AG10803 (cell line): ENCODE results near the gene RGL2.

ENCODE experiments used
- DNase-seq: peaks from one replicate; pipeline ENCODE4 v3.0.0; 2010; ENCODE audit warnings: low read depth
- H3K4me3 ChIP-seq: 2 replicates; pipeline ENCODE4 v1.5.1; 2011; ENCODE audit warnings: mild to moderate bottlenecking, low read length, control low read depth
- TF ChIP-seq, protein P1 (sequence below): conservative IDR thresholded peaks from 2 replicates; pipeline ENCODE4 v1.5.1; 2011; ENCODE audit warnings: mild to moderate bottlenecking, low read length, control low read depth, inconsistent platforms

Gene RGL2

DNA sequence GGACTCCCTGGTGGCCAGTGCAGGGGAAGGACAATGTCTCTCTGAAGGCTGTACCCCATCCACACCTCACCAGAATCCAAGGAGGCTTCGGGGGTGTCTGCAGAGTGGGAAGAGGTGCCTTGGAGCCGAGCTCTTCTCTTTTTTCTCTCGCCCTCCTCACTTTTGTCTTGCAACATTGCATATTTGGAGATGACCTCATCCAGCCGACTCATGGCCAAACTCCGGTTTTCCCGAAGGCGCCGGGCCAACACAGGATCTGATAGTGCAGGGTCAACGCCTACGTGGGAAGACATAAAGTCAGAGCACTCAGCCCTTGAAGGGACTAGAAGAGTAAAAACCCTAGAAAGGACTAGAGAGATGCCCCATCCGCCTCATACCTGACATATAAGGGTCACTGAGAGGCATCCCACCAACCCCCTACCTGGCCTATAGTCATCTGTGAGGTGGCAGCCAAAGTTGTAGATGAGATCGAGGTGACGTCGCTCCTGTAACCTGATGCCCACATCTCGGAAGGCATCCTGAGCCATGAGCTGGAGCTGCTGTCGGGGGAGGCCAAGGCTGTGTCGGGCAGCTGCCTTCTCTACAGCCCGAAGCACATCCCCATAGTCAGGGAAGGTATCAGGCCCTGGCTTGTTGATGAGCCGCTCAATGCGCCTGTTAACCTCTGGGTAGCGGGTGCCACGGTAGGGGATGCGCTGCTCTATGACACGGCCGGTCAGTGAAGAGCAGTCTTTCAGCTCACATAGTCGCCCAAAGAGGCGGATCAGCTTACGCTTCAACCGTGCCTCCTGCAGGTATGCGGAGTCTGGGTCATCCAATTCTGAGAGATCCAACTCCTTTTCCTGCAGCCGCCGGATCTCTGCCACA lies 21.8 kb upstream of the RGL2 start:
- DNase-seq, result peak; percentile 28
- TF ChIP-seq, protein P1, sequence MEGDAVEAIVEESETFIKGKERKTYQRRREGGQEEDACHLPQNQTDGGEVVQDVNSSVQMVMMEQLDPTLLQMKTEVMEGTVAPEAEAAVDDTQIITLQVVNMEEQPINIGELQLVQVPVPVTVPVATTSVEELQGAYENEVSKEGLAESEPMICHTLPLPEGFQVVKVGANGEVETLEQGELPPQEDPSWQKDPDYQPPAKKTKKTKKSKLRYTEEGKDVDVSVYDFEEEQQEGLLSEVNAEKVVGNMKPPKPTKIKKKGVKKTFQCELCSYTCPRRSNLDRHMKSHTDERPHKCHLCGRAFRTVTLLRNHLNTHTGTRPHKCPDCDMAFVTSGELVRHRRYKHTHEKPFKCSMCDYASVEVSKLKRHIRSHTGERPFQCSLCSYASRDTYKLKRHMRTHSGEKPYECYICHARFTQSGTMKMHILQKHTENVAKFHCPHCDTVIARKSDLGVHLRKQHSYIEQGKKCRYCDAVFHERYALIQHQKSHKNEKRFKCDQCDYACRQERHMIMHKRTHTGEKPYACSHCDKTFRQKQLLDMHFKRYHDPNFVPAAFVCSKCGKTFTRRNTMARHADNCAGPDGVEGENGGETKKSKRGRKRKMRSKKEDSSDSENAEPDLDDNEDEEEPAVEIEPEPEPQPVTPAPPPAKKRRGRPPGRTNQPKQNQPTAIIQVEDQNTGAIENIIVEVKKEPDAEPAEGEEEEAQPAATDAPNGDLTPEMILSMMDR, result no peak
- no peak overlapping the region for H3K4me3 ChIP-seq

DNA sequence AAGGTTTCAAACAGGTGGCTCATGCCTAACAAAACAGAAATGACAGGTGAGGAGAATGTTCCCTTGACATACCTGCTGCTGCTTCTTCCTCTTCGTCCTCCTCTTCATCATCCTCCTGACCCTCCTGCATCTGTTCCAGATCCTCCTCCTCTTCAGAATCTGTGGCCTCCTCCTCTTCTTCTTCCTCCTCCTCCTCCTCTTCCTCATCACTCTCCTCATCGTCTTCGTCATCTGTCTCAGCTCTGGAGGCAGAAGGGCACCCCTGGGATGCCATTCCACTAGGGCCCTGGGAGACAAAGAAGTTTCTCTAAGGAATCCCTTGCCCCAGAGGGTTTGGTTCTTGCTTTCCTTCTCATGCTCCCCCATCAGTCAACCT lies 21.2 kb upstream of the RGL2 start:
- H3K4me3 ChIP-seq, result no peak overlapping the region
- TF ChIP-seq, protein P1, result no peak
- no peak for DNase-seq

DNA sequence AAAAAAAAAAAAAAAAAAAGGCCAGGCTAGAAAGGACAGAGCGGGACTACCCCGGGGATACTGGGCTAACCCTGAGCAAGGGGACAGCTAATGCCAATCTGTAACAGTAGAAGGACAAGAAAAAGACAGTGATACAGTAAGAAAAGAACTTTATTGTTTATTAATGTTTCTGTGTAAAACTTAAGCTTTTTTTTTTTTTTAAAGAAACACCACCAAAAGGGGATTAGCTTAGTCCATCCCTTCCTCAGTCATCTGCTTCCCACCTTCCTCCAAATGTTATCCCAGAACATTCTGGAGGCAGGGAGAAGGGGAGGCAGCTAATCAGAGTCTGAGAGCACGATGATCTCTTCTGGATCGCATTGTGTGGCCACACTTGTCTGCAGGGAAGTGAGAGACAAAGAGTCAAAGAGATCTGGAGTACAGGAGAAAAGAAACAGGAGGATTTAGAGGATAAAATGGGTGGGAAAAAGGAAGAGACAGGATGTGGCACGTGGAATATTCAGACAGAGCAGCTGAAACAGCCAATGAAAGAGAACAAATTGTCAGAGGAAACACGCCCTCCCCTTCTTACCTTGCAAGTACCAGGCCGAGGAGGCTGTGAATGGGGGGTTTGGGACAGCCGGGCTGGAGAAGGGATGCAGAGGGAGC lies 19.8 kb upstream of the RGL2 start:
- DNase-seq, result no peak
- peak overlapping the region; percentile 79 for H3K4me3 ChIP-seq
- TF ChIP-seq, protein P1, result no peak

DNA sequence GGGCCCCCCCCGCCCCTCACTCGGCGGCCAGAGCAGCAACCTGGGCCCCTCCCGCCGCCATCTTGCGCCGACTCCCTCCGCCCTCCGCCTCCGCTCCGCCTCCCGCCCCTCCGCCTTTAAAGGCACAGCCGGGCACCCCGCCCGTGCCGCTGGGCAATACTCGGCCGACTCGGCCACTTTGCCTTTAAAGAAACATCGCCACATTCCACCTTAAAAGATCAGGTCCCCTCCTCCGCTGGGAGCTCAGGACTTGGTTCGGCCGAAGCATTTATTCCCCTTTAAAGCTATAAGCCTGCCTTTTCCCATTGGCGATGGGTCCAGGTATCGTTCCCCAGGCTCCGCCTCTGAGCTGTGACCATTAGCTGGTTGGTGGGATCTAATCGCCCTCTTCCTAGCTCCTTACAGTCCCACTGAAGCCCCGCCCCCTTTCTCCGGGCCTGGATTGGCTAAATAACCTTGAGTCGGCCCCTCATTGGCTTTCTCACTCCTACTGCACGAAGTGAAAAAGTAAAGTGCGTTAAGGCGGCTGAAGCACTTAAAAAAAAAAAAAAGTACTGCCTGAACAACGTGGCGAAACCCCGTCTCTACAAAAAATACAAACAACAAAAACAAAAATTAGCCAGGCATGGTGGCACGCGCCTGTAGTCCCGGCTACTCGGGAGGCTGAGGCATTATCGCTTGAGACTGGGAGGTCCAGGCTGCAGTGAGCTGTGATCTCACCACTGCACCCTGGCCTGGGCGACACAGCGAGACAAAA lies 19.1 kb upstream of the RGL2 start, which contains the start of gene ZBTB22:
ZBTB22 (minus strand) TSS at position 76 of the 757 bp plus-strand sequence. CDS start 828 bp downstream, outside the sequence.
- TF ChIP-seq, protein P1, result no peak
- H3K4me3 ChIP-seq, result peak within 1 kb of the TSS; percentile 79
- peak; percentile 99 for DNase-seq

DNA sequence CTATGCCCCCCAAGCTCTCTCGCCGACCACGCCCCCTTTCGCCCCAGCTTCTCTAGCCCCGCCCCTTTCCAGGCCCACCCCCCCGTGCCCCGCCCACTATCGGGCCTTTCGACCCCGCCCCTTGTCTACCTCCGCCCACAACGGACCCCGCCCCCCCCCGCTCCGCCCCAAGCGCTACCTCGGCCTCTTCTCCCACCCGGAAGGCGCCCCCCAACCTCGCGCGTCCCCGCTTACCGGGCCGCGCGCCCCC lies 18.6 kb upstream of the RGL2 start:
- H3K4me3 ChIP-seq, result peak overlapping the region; percentile 79
- no peak for DNase-seq
- TF ChIP-seq, protein P1, result no peak

DNA sequence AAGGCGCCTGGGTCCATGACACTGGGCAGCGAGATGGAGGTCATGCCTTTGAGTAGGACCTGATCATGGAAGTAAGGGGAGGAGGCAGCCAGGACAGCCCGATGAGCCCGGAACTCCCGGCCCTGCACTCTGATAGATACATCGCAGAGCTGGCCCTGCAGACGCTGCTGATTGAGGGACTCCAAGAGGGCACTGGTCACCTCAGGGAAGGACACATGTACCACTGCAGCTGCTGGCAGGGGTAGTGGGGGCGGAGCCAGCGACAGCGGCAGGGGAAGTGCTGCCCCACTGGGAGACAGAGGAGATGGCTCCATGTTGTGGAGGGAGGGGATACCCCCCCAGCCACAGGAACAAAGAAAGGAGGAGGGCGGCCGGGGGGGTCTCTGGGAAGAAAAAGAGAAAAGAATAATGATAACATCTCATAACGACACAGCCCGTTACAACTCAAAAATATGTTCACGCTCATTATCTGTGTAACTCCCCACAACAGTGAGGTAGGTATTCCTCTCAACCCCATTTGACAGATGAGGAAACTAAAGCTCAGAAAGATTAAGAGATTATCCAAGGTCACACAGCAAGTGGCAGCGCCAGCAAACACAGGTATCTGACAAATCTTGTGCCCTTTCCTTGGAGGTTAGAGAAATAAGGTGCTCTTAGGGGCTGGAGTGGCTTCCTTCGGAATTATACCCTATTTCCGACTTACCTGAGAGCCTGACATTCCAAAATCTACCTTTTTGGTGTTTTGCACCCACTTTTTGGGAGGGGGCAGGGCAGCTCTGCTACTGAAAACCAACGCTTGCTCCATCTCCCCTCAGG lies 18.1 kb upstream of the RGL2 start:
- no peak for DNase-seq
- TF ChIP-seq, protein P1, result no peak
- H3K4me3 ChIP-seq, result peak overlapping the region; percentile 79
